Inflammatory macrophage (primary cell): ENCODE measurements around the gene RASSF3.
A peak's percentile ranks its signal among the peaks of the same experiment; 100 is the strongest.
"Not testable (repeated sequence)": the region's sequence is repeated elsewhere in the genome, so short reads cannot be mapped to it uniquely, and the experiment has no call there.

Experiments used
- DNase-seq, 2 donors: peaks; one replicate each; pipeline ENCODE4 v3.0.0-alpha.2; 2020 to 2022

RASSF3 gene

GRCh38 chr12:64598831-64599230, 11.5 kb upstream of the RASSF3 start:
- peak; percentile 45 to 64 for DNase-seq

- no peak for DNase-seq
These were observed 10.1 kb upstream of the RASSF3 start for GRCh38 chr12:64600164-64600561.

GRCh38 chr12:64603183-64603841, 7.0 kb upstream of the RASSF3 start:
- DNase-seq: no peak

GRCh38 chr12:64608901-64609535, 1.3 kb upstream of the RASSF3 start:
- DNase-seq: peak; percentile 45 to 49

- peak in 1 of 2 donors; percentile 19 for DNase-seq
These were observed 688 bp upstream of the RASSF3 start for GRCh38 chr12:64609536-64610078.

GRCh38 chr12:64610660-64611340, 505 bp downstream of the RASSF3 start:
- peak; percentile 75 to 86 for DNase-seq

GRCh38 chr12:64611341-64612284, 1.3 kb downstream of the RASSF3 start:
- peak; percentile 22 to 44 for DNase-seq

GRCh38 chr12:64612843-64613242, 2.5 kb downstream of the RASSF3 start:
- no peak for DNase-seq

- not testable (repeated sequence) for DNase-seq
These were observed 3.6 kb downstream of the RASSF3 start for GRCh38 chr12:64613775-64614398.

GRCh38 chr12:64616201-64616600, 5.9 kb downstream of the RASSF3 start:
- no peak for DNase-seq

- DNase-seq: peak; percentile 94 to 96
These were observed 8.8 kb downstream of the RASSF3 start for GRCh38 chr12:64618953-64619590.

GRCh38 chr12:64621257-64621942, 11.1 kb downstream of the RASSF3 start:
- peak; percentile 90 to 91 for DNase-seq

GRCh38 chr12:64624035-64624434, 13.7 kb downstream of the RASSF3 start:
- no peak for DNase-seq

- DNase-seq: peak; percentile 95 to 96
These were observed 15.2 kb downstream of the RASSF3 start for GRCh38 chr12:64625243-64626077.

- DNase-seq: not testable (repeated sequence)
These were observed 16.3 kb downstream of the RASSF3 start for GRCh38 chr12:64626588-64626987.

- DNase-seq: peak in 1 of 2 donors; percentile 5
These were observed 17.5 kb downstream of the RASSF3 start for GRCh38 chr12:64627771-64628170.

GRCh38 chr12:64631197-64631596, 20.9 kb downstream of the RASSF3 start:
- DNase-seq: peak in 1 of 2 donors; percentile 51

GRCh38 chr12:64633011-64633939, 23.0 kb downstream of the RASSF3 start:
- peak in 1 of 2 donors; percentile 11 for DNase-seq
